HG02938 (cell line): ENCODE data around the gene SLC1A2.

ENCODE experiments used
- ATAC-seq: cut with Tn5 transposase; IDR thresholded peaks from one replicate; pipeline ENCODE4 v1.9.1; 2021; ENCODE audit warnings: mild to moderate bottlenecking, moderate library complexity; ENCODE audit not compliant: unreplicated experiment

SLC1A2 gene

DNA sequence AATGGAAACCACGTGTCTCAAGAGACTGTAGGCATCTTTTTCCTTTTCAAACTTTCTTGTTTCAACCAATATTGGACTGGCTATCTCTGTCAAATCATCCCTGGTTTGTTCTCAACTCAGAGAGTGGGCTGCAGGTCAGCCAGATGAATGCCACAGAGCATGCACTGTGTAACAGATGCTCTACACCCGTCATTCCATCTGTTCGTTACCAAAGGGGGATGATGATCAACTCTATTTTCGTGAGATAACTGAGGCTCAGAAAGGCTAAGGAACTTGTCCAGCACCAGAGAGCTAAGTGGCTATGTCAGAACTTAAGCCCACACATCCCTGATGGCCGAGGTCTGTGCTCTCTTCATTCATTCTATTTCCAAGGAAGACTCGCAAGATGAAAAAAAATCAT lies 42.1 kb downstream of the SLC1A2 start:
- ATAC-seq, result no peak

DNA sequence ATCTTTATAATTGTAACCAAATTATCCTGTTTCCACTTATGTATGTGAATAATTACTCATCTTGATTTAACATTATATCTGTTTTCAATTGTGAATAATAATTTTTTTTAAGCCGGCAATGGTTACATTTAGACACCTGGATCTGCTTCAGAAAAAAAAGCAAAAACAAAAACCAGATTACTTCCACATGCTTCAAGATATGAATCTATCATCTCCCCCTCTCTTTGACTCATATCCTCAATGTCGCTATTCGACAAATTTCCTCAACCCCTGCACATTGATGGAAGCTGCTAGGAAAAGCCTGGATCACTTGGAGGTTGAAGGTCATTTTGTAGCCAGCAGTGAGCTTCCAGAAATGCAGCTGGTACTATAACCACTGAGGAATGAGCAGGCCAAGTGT lies 42.7 kb downstream of the SLC1A2 start:
- ATAC-seq, result no peak

DNA sequence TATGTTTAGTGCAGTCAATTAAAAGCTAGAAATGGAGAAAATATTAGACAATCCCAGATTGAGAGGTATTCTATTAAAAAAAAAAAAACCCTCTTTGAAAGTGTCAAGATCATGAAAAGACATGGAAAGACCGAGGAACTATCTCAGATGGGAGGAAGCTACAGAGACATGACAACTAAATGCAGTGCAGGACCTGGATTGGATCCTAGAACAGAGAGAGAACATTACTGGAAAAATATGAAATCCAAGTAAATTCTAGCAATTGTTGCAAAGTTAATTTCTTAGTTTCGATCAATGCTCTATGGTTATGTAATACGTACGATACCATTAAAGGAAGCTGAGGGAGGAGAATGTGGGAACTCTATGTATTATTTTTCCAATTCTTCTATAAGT lies 43.2 kb downstream of the SLC1A2 start:
- no peak for ATAC-seq

DNA sequence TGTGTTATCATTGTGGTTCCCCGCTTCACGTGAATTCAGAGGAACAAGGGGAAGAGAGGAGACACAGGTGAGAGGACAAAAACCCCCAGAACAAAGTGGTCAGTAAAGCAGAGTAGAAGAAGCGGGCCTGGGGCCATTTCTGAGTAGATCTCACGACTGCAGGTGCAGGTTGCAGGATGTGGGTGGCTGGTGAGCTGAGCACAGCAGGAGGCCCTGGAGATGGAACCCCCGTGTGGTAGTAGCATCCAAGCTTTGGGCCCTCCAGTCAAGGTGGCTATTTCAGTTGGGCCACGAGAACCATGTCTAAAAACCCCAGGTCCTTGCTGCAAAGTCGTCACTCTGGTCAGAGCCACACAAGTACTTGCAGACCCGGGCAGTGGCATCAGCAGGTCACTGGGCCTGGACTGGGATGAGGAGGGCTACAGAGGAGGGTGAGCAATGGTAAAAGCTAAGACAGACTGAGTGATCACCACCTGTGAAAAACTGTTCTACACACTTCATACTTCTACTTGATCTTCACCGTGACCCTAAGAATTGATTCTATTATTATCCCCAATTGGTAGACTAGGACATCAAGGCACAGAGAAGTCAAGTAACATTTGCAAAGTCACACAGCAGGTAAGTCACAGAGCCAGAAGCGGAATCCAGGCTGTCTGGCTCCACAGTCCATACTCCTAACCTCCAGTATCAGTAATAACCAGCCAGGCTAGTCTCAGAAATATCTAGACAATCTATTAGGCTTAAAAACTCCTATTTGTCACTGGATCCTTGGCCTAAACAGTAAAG lies 43.8 kb downstream of the SLC1A2 start:
- ATAC-seq, result no peak

DNA sequence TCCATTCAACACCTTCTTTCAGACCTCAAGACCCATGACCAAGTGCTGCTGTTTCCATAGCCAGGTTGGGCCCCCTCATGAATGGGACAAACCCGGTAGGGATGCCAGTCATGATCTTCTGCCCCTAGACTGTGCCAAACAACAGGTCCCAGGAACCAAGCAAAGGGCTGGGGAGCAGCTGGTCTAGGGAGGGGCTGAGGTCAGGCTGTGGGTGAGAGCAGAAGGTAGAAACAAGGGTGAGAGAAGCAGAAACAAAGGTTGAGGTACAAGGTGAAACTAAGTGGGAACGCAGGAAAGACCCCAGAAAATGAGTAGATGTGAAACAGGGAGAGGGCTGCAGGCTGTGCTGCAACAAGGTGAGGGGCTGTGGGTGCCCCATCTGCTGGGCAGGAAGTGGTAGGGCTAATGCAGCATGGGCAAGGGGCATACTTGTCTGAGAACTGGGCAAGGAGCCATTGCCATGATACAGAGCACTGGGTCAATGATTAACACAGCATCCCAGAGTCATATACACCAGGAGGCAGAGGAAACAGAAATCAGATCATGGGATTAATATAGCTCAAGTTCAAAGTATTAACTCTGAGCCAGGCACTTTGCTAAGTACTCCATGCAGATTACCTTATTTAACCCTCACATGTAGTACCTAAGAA lies 45.9 kb downstream of the SLC1A2 start:
- no peak for ATAC-seq

DNA sequence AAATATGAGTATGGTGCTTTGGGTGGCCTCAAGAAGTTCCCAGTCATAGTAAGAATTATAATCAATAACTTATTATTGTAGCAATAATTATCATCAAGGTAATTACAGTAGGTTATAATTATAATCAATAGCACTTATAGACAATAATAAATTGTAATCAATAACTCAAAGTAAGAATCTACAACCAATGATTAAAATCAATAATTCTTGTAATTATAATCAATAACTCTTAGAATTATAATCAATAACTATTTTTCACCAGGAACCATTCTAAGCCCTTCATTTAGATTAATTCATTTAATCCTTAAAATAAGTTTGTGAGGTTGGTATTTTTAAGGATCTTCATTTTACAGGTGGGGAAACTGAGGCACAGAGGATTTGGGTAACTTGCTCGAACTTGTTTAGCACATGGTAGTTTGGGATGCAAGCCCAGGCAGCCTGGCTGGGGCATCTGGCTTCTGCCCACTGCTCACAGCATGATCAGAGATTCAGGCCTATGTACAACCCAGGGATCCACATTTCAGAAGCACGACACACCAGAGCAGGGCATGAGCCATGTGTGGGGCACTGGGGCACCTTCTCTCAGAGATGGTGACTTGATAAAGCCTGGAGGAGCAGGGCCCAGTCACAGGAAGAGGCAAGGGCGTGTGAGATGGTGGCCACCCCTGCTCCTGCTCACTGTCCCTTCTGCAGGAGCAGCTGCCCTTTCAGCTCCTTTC lies 46.6 kb downstream of the SLC1A2 start:
- ATAC-seq, result no peak

DNA sequence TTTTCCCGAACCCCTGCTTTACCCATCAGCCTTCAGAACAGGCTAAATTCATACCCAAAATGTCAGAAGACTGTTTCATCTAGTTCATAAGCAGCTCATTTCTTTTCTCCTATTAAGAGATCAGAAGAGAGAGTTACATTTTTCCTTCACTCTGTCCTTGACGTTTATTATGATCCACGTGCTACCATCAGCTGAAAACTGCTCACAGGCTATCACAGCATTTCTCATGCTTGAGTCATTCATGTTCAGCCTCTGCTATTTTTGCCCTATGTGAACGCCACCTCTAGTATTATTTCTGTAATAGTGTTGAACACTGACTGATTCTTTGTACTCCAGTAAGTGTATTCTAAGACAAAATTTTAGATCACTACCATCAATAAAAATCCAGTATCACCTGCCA lies 51.9 kb downstream of the SLC1A2 start:
- no peak for ATAC-seq

DNA sequence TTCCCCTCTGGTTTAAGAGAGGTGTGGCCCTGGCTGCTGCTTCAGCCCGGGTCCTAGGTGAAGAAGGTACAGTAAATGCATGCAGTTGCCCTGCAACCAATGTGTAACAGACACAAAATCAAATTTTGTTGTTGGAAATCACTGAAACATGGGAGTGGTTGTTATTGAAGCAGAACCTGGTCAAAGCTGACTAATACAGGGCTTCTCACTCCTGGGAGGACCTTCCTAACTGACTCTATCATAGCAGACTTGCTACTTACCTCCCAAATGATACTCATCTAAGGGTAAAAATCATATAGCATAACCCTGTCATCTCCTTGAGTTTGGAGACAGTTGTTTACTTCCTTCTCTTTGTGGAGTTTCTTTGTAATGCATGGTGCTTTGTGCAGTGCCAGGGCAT lies 52.6 kb downstream of the SLC1A2 start:
- ATAC-seq, result no peak

DNA sequence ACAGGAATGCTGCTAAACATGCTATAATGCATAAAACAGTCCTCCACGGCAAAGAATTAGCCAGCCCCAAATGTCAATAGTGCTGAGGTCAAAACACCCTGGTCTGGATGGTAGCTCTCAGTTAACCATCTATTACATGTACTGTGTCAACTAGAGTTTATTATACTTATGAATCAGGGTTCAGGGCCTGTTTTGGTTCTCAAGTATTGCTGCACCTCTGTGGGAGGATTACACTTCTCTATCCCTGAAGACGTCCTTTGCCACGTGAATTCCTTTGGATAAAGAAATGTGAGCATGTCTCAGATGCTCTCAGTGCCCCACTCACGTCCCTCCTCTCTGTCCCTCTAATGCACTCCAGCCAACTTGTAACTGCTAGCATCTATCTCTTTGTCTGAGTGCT lies 53.4 kb downstream of the SLC1A2 start:
- no peak for ATAC-seq

DNA sequence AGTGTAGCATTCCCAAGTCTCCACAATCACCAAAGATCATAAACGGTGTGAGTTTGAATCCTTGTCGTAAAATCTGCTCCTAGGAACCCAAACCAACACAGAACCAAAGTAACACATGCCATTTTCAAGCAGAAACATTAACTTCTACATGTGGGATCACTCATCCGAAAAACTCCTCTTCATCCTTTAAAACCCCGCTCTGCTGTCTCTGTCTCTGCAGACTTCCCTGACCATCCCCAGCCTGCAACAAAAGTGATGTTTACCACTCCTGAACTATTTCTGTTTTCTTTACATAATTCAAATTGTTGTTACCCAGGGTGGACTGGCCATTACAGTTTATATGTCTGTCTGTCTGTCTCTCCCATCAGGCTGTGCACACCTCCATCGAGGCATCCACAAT lies 54.0 kb downstream of the SLC1A2 start:
- no peak for ATAC-seq

DNA sequence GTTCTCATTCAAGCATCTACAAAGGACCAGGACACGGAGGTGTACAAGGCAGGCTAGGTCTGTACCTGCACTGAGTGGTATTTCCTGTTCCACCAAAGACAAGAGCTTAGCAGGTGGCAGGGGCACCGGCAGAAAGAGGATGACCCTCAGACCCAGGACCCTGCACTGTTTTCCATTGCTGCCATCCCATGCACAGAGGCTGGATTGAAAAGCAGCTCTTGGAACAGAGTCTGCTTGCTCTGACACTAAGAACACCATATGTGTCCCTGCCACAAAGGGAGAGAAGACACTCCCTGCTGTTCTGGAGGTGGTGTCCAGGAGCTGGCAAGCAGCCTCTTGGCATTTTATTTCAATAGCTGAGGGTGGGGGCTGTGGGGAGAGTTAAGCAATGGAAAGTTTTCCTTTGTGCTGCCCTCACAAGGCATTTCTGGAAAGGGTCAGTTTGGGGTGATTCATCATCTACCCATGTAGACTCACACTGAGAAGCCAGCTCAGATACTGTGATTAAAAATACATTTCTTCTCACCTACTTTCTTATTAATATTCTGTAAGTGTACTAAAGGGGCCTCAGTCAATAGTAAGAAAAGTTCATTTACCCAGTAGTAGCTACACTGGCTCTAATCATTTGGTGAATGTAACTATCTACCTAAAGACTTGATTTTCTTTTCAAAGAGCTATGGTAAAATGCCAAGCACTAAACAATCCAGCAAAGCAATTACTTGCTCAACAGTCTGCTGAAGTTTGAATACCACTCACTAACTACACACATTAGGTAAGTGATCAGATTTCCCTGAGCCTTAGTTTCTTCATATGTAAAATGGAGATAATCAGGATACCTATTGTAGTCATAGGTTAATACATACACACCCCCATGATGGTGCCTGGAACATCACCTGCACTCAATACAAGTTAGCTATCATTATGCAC lies 55.2 kb downstream of the SLC1A2 start:
- ATAC-seq, result no peak

DNA sequence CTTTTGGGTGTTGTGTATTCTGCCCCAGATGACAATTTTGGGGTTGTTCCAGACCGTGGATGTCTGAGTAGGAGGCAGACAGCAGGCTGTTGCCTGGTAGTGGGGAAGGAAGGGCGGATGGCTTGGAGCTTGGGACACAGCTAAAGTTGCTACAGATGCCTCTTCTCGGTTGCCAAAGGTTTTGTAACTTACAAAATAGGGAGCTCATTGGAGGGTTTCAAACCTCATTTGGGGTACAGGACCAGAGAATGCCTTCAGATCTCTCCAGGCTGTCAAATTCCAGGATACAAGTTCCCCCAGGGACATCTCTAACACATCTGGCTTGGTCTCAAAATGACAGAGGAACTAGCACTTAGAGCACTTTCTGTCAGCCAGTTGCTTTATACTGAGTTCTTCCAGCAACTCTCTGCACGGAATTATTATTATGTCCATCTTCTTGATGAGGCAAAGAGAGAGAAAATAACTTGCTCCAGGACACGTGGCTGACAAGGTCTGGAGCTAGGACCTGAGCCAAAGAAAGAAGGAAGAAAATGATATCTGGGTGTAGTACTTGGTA lies 56.0 kb downstream of the SLC1A2 start:
- no peak for ATAC-seq

DNA sequence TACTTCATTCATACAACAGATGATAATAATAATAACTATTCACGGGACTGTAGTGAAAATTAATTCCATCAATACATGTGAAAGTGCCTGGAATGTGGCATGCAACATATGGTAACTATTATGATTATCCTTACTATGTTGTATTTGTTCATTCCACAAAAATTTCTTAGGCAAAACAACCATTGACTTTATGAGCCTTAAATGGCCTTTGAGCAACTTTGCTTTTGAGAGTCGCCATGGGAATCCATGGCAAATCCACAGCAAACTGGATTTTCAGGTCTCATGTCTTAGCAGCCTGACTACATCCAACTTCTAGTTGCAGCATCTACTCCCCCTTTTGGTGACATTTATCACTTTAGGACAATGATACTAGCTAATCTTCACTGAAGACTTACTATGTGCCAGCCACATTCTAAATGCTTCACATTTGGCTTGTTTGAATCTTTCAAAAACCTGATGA lies 56.8 kb downstream of the SLC1A2 start:
- no peak for ATAC-seq

DNA sequence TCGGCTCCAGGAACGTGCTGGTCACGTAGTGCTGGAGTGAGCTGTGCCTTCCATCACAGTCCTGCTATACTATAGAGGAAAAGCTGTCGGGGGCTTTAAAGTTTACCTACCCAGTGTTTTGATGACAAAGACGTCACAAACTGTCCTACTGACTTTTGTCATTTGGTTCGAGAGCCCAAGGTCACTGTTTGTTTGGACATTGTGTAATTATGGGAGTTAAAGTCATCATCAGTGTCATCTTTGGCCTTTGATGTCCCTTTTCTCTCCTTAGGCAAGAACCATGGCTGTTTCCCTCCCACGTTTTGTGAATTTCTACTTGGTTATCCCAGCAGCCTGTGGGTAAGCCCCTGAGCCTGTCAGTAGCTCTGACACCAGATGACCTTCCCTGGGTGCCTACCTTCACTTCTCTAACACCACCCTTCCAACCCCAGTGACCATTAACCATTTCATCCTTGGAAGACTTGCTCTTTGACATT lies 59.3 kb downstream of the SLC1A2 start:
- no peak for ATAC-seq

DNA sequence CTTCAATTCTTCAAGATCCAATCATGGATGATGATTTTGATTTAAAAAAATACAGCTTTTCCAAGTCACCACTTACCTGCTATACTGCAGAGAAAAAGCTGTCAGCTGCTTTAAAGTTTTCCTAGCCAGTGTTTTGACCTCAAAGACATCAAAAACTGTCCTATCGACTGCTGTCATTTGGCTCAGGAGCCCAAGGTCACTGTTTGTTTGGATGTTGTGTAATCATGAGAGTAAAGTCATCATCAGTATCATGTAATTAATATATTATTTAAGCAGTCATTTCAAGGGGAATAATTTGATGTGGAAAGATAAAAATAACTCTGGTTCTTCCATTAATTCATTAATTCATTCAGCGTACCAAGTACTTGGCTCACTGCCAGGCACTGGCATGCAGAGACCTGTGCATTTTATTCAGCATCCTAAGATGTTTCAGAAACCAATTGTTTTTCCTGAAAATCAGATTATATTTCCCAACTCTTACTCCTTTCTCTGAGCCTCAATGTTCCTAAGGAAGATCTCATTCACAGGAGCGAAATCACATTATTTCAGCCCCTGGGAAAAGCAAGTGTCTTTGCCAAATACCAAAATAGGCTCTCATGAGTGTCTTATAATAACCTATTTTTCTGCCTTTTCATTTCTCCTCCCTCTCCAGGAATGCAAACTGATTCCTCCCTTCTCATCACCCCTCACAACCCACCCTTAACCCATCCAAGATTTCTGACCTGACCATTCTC lies 59.9 kb downstream of the SLC1A2 start:
- no peak for ATAC-seq

DNA sequence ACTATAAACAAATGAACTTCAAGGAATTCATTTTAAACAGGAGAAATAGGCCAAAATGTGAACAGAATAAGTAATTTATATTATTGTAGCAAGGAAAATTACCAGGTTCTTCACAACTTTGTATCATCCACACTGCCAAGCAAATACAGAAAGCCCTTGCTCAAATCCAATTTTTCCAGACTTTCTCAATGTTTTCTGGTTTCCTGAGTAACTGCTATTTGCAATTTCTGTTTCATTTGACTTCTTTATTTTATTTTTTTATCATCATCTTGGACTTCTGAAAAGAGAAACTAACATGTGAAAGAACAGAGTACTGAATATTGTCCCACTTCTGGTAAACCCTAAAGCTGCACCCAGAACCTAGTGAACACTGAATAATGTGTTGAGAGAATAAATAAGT lies 61.0 kb downstream of the SLC1A2 start:
- no peak for ATAC-seq

DNA sequence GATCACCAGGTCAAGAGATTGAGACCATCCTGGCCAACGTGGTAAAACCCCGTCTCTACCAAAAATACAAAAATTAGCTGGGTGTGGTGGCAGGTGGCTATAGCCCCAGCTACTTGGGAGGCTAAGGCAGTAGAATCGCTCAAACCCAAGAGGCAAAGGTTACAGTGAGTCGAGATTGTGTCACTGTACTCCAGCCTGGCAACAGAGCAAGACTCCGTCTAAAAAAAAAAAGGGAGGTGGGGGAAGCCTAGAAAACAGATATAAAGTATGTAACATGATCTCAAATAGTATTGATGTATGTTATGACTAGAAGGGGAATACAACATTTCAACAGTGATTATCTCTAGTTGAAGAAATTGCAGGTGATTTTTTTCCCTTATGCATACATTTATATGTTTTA lies 61.4 kb downstream of the SLC1A2 start:
- ATAC-seq, result no peak

DNA sequence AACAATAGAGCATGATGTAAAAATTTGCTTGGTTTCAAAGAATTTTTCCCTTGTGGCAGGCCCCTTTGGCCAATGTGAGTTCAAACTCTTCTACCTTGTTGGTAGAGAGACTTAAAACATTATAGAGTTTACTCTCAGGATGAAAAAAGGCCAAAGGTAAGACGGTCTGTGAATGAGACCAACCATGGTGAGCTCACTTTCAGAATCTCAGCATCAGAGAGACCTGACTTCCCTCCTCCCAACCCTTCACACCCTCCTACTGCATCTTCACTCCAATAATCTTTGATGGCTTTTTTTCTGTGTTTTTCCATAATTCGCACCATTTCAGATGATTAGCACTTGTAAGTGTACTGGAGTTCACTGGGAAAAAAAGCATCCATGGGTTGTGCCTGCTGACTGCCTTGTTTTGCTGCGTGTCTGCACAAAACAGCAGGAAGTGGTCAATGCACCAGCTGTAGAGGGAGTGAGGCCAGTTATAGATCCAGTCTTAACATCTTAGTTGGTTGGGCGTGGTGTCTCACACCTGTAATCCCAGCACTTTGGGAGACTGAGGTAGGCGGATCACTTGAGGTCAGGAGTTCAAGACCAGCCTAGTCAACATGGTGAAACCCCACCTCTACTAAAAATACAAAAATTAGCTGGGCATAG lies 64.1 kb downstream of the SLC1A2 start:
- ATAC-seq, result no peak

DNA sequence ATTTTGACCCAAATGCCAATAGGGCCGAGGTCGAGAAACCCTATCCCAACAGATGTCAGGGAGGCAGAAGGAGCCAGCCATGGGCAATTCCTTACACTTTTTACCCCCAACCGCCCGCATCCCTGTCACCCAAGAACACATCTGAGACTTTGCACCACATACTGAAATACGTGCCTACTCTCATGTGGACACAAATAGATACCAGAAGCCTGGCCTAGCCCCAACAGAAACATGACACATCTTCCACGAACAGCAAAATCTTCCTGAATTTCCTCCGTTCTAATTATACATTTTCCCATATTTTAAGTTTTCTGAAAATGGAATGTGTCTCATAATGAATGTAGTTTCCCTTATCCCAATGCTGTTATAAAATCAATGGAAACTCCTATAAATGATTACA lies 64.7 kb downstream of the SLC1A2 start:
- ATAC-seq, result no peak
